GM23248 (cell line): ENCODE results near the gene HIVEP3. TPM values are rescaled to one million over a fixed set of nuclear protein-coding genes. Genes with fewer than 3 reads are reported as not detected.

Source experiments
- DNase-seq: peaks from one replicate; pipeline ENCODE4 v3.0.0-alpha.2; 2015
- H2AFZ ChIP-seq: fragments of 200-600 bp; sonication (generic); 2 replicates; pipeline ENCODE4 v1.6.1; 2016; ENCODE audit warnings: antibody characterized with exemption
- H3F3A ChIP-seq: fragments of 200-600 bp; sonication (generic); 2 replicates; pipeline ENCODE4 v1.6.1; 2016; ENCODE audit warnings: mild to moderate bottlenecking, antibody characterized with exemption, mixed run types; ENCODE audit not compliant: insufficient read depth
- H3K27ac ChIP-seq: fragments of 200-600 bp; sonication (generic); 2 replicates; pipeline ENCODE4 v1.5.1; 2016; ENCODE audit warnings: mild to moderate bottlenecking
- H3K27me3 ChIP-seq: fragments of 200-600 bp; sonication (generic); replicated peaks from 2 replicates; pipeline ENCODE4 v1.6.1; 2016; ENCODE audit warnings: mild to moderate bottlenecking; ENCODE audit not compliant: insufficient read depth
- H3K36me3 ChIP-seq: fragments of 200-600 bp; sonication (generic); 2 replicates; pipeline ENCODE4 v1.6.1; 2016; ENCODE audit warnings: low read depth, mild to moderate bottlenecking
- H3K4me1 ChIP-seq: fragments of 200-600 bp; sonication (generic); 2 replicates; pipeline ENCODE4 v1.6.1; 2016; ENCODE audit warnings: mild to moderate bottlenecking; ENCODE audit not compliant: insufficient read depth
- H3K4me2 ChIP-seq: fragments of 200-600 bp; sonication (generic); one replicate; pipeline ENCODE4 v1.6.1; 2016; ENCODE audit warnings: mild to moderate bottlenecking; ENCODE audit not compliant: unreplicated experiment
- H3K4me3 ChIP-seq: fragments of 200-600 bp; sonication (generic); 2 replicates; pipeline ENCODE4 v1.5.1; 2016; ENCODE audit warnings: mild to moderate bottlenecking
- H3K79me2 ChIP-seq: fragments of 200-600 bp; sonication (generic); 2 replicates; pipeline ENCODE4 v1.6.1; 2016; ENCODE audit warnings: mild to moderate bottlenecking; ENCODE audit not compliant: insufficient read depth
- H3K9ac ChIP-seq: fragments of 200-600 bp; sonication (generic); 2 replicates; pipeline ENCODE4 v1.6.1; 2016; ENCODE audit warnings: mild to moderate bottlenecking
- H3K9me2 ChIP-seq: fragments of 200-600 bp; sonication (generic); 2 replicates; pipeline ENCODE4 v1.6.1; 2016; ENCODE audit warnings: mixed run types, mild to moderate bottlenecking, moderate library complexity; ENCODE audit not compliant: insufficient read depth
- H3K9me3 ChIP-seq: fragments of 200-600 bp; sonication (generic); one replicate; pipeline ENCODE4 v1.6.1; 2017; ENCODE audit warnings: low read depth
- H4K20me1 ChIP-seq: fragments of 200-600 bp; sonication (generic); 2 replicates; pipeline ENCODE4 v1.6.0; 2016; ENCODE audit not compliant: insufficient read depth
- EZH2 ChIP-seq: fragments of 200-600 bp; sonication (generic); IDR thresholded peaks from 2 replicates; pipeline ENCODE4 v1.6.1; 2018; ENCODE audit warnings: antibody characterized with exemption, mild to moderate bottlenecking; ENCODE audit not compliant: insufficient read depth, poor library complexity, severe bottlenecking
- EZH2phosphoT487 ChIP-seq: fragments of 200-600 bp; sonication (generic); IDR thresholded peaks from 2 replicates; pipeline ENCODE4 v1.6.1; 2018; ENCODE audit warnings: antibody characterized with exemption, moderate library complexity, mild to moderate bottlenecking, low read depth; ENCODE audit not compliant: insufficient read depth
- WGBS, 2 experiments: methylation state at CpG; one replicate each; pipeline ENCODE4 v1.1.6; 2015 to 2017; ENCODE audit warnings: low lambda C conversion rate in 2 of 2, low coverage in 1 of 2; ENCODE audit errors: missing lambda C conversion rate in 2 of 2; 5-methylcytosine and 5-hydroxymethylcytosine counted together
- in situ Hi-C: fragments of 300-500 bp; cut with MboI; formaldehyde crosslinking; loops from 2 replicates; pipeline ENCODE4 v1.15.0; 2020
- polyA plus RNA-seq: library from polyadenylated mRNA; unstranded; fragments of >200 nt; fragmentation: Nextera tagmentation; extraction: Ambion mirVana; gene quantifications from 2 replicates; pipeline ENCODE4 v1.2.1, GENCODE V29; 2016
- total RNA-seq: library from RNA; depleted of rRNA; stranded (reverse); fragments of >200 nt; shearing (Covaris generic); gene quantifications from 2 replicates; pipeline ENCODE4 v1.2.3, GENCODE V29; 2014

The HIVEP3 gene
- total and polyA plus RNA-seq, 2 experiments from 2014 or later = 1.7 to 7.2 TPM

DNA sequence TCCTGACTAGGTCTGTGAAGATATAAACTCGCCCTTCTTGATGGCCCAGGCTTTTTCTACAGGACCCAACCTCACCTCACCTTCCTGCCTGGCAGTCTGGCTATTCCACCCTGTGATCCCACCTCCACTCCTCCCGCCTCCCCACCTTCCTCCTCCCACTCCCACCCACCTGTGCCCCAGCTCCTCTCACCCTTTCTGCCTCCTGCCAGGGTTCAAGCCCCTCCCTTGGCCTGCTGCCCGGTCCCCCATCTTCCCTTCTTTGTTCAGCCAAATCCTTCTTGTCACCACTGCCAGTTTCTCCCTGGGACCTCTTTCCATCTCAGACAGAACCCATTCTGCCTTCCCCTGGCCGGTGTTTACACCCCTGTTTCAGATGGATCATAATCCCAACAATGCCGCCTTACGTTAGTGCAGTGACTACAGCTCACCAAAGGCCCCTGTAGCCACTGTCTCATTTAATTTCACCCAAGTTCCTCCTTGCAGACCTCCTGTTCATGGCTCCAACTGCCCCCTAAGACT, 306.7 kb downstream of the HIVEP3 start:
- H3K79me2 ChIP-seq = no peaks in the 10 kb centered on the region
- no peak for TF ChIP-seq EZH2
- TF ChIP-seq EZH2phosphoT487 = no peak
- 93 to 96% methylated on average over 5 to 6 of the region's 6 CpGs for WGBS, 2 experiments
- H3K4me3 ChIP-seq = no peak overlapping the region
- 0 out of 2 replicates have a peak, but pooled peaks cover 15% of the 10 kb centered on the region for H3F3A ChIP-seq
- H2AFZ ChIP-seq = no peak overlapping the region
- in situ Hi-C loops = no loop called here
- H3K4me2 ChIP-seq = no peak overlapping the region
- no peaks in the 10 kb centered on the region for H3K9me3 ChIP-seq
- H3K4me1 ChIP-seq = peaks cover 13% of the 10 kb centered on the region
- H3K36me3 ChIP-seq = no peaks in the 10 kb centered on the region
- no peak for DNase-seq
- H3K27ac ChIP-seq = no peak overlapping the region
- no peaks in the 10 kb centered on the region for H4K20me1 ChIP-seq
- no peak overlapping the region for H3K9ac ChIP-seq
- H3K9me2 ChIP-seq = no peaks in the 10 kb centered on the region
- no peaks in the 10 kb centered on the region for H3K27me3 ChIP-seq

DNA sequence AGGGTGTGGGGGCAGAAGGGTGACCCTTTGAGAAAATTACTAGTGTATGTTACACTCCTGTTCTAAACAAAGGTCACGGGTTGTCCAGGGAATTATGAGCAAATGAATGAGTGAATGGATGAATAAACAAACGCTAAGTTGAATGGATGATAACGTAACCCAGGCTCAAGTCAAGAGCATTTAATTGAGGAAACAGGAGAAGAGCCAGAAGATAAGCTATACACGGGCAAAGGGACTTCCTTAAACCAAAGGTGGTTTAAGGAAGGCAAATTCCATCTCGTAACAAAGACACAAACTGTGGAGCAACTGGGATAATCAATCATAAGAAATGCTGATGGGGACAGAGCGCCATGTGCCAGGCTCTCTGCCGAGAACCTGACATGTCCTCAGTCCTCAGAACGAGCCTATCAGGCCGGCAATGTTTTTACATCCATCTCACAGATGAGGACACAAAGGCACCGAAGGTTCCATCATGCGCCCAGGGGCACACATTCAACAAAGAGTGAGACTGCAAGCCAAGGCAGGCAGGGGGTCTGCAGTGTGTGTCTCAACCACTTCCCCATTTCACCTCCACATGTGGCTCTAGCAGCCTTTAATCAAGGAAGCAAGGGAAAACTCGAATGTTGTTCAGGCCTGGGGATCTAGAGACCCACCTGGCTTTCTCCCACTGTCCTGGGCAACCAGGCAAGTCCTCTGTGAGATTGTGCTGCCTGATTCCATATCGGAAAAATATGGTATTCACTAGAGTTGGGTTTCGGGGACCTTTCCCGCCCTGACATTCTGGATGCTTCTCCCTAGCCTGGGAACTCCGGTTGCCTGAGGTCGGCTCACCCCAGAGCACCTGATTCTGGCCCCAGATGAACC, 307.4 kb downstream of the HIVEP3 start:
- 92 to 95% methylated on average over 17 of the region's 17 CpGs for WGBS, 2 experiments

DNA sequence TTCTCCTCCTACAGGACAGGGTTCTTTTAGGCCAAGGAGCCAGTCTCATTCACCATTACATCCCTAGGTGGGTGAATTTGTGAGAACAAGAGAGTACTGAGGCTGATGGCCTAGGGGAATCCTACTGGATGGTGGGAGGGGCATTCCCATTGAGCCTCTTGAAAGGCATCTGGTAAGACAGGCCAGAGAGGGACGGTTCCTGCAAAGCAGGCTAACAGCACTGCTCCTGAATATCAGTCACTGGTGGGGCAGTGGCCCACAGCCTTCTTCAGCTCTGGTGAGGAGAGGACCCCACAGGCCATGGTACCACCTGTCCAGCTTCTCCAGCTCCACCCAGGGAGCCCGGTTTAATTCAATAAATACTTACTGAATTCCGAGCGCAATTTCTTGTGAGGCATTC, 308.4 kb downstream of the HIVEP3 start:
- Histone ChIP-seq H3K27ac (no peak overlapping the region), H2AFZ (no peak overlapping the region), H3K4me2 (no peak overlapping the region), H3K4me1 (peaks cover 13% of the 10 kb centered on the region), H3K9me3 (no peaks in the 10 kb centered on the region), H3K9me2 (no peaks in the 10 kb centered on the region; the same call in 1 of the 2 replicates), H3K36me3 (no peaks in the 10 kb centered on the region), H3K27me3 (no peaks in the 10 kb centered on the region), H3K4me3 (no peak overlapping the region), H3F3A (0 out of 2 replicates have a peak, but pooled peaks cover 15% of the 10 kb centered on the region), H3K9ac (no peak overlapping the region), H3K79me2 (no peaks in the 10 kb centered on the region), H4K20me1 (no peaks in the 10 kb centered on the region)
- in situ Hi-C loops = no loop called here
- DNase-seq = no peak
- TF ChIP-seq EZH2 = no peak
- TF ChIP-seq EZH2phosphoT487 = no peak
- 95 to 98% methylated on average over 4 of the region's 4 CpGs for whole genome bisulfite sequencing, 2 experiments

More for the DNA sequence above, 307.4 kb downstream of the HIVEP3 start:
- no peak overlapping the region for H3K27ac ChIP-seq
- no peak overlapping the region for H2AFZ ChIP-seq
- no peaks in the 10 kb centered on the region for H3K79me2 ChIP-seq
- no peak overlapping the region for H3K4me3 ChIP-seq
- H3K4me2 ChIP-seq = no peak overlapping the region
- H3K36me3 ChIP-seq = no peaks in the 10 kb centered on the region
- H3K27me3 ChIP-seq = no peaks in the 10 kb centered on the region
- H3K9me2 ChIP-seq = no peaks in the 10 kb centered on the region; the same call in 1 of the 2 replicates
- peaks cover 13% of the 10 kb centered on the region for H3K4me1 ChIP-seq
- H3K9ac ChIP-seq = no peak overlapping the region
- 0 out of 2 replicates have a peak, but pooled peaks cover 15% of the 10 kb centered on the region for H3F3A ChIP-seq
- H4K20me1 ChIP-seq = no peaks in the 10 kb centered on the region
- TF ChIP-seq EZH2 = no peak
- TF ChIP-seq EZH2phosphoT487 = no peak
- in situ Hi-C loops = no loop called here
- DNase-seq = no peak
- no peaks in the 10 kb centered on the region for H3K9me3 ChIP-seq

DNA sequence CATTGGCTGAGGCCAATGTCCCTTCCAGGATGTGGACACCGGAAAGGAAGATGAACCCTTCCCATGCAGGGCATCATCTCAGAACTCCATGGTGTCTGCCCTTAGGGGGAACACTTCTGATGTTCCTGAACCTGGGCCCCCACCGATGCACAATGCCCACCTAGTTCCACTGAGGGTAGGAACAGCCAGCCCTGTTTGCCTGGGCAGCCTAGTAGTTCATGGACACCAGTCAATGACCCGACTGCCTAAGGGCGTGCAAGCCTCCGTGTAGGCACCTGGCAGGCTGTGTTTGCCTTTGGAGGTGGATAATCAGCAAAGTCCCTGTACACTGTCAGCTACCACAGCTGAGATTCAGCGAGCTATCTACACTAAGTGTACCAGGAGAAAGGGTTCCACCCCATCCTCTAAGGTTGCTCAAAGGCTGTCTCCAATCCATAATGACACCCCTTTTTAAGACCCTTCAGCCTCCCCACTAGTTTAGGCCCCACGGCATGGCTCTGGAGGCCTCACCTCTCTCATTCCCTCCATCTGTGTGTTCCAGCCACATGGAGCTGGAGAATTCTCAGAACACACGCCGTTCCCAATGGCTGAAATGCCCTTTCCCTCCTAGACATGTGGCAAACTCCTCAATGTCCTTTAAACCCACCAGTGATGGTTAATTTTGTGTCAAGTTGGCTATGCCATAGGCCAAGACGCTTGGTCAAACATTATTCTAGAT, 309.4 kb downstream of the HIVEP3 start:
- Histone ChIP-seq H3K9me3 (no peaks in the 10 kb centered on the region), H3K36me3 (no peaks in the 10 kb centered on the region), H3K27me3 (no peaks in the 10 kb centered on the region), H3K9ac (no peak overlapping the region), H3K4me1 (peaks cover 12% of the 10 kb centered on the region), H3K27ac (no peak overlapping the region), H3K4me3 (no peak overlapping the region), H3K4me2 (no peak overlapping the region), H2AFZ (no peak overlapping the region), H3K79me2 (no peaks in the 10 kb centered on the region), H3K9me2 (no peaks in the 10 kb centered on the region; the same call in 1 of the 2 replicates), H4K20me1 (no peaks in the 10 kb centered on the region), H3F3A (0 out of 2 replicates have a peak, but pooled peaks cover 11% of the 10 kb centered on the region)
- no peak for DNase-seq
- 91 to 93% methylated on average over 10 of the region's 10 CpGs for WGBS, 2 experiments
- TF ChIP-seq EZH2 (no peak), EZH2phosphoT487 (no peak)
- in situ Hi-C loops = no loop called here
